Hepatocyte (in vitro differentiated cells): Measurements from ENCODE around the gene WDR4. TPM values are rescaled to one million over a fixed set of nuclear protein-coding genes. Genes with fewer than 3 reads are reported as not detected.

Experiments used
- DNase-seq: peaks from one replicate; pipeline ENCODE4 v3.0.0-alpha.2; 2016; ENCODE audit warnings: low spot score
- H2AFZ ChIP-seq: fragments of 200-600 bp; sonication (generic); 2 replicates; pipeline ENCODE4 v1.6.0; 2016; ENCODE audit warnings: antibody characterized with exemption, mild to moderate bottlenecking
- H3K27ac ChIP-seq: fragments of 200-600 bp; sonication (generic); 2 replicates; pipeline ENCODE4 v1.5.1; 2016; ENCODE audit warnings: mild to moderate bottlenecking
- H3K27me3 ChIP-seq: fragments of 200-600 bp; sonication (generic); 2 replicates; pipeline ENCODE4 v1.6.1; 2016
- H3K36me3 ChIP-seq: fragments of 200-600 bp; sonication (generic); replicated peaks from 2 replicates; pipeline ENCODE4 v1.5.1; 2016; ENCODE audit warnings: low read depth; ENCODE audit not compliant: insufficient read depth
- H3K4me1 ChIP-seq: fragments of 200-600 bp; sonication (generic); 2 replicates; pipeline ENCODE4 v1.5.1; 2016; ENCODE audit warnings: mild to moderate bottlenecking, moderate library complexity; ENCODE audit not compliant: insufficient read depth
- H3K4me2 ChIP-seq: fragments of 200-600 bp; sonication (generic); 2 replicates; pipeline ENCODE4 v1.6.0; 2016
- H3K4me3 ChIP-seq: fragments of 200-600 bp; sonication (generic); 2 replicates; pipeline ENCODE4 v1.5.1; 2016; ENCODE audit warnings: mild to moderate bottlenecking
- H3K79me2 ChIP-seq: fragments of 200-600 bp; sonication (generic); 2 replicates; pipeline ENCODE4 v1.6.0; 2017; ENCODE audit warnings: mild to moderate bottlenecking
- H3K9me2 ChIP-seq: fragments of 200-600 bp; sonication (generic); replicated peaks from 2 replicates; pipeline ENCODE4 v1.6.0; 2017; ENCODE audit warnings: mild to moderate bottlenecking; ENCODE audit not compliant: insufficient read depth
- H3K9me3 ChIP-seq: fragments of 200-600 bp; sonication (generic); 2 replicates; pipeline ENCODE4 v1.5.1; 2016; ENCODE audit warnings: low read depth, mild to moderate bottlenecking
- H4K20me1 ChIP-seq: fragments of 200-600 bp; sonication (generic); 2 replicates; pipeline ENCODE4 v1.6.0; 2016; ENCODE audit warnings: mild to moderate bottlenecking; ENCODE audit not compliant: insufficient read depth, poor library complexity, severe bottlenecking
- CTCF ChIP-seq: fragments of 200-600 bp; sonication (generic); IDR thresholded peaks from 2 replicates; pipeline ENCODE4 v1.5.1; 2016; ENCODE audit warnings: antibody characterized with exemption, mild to moderate bottlenecking; ENCODE audit not compliant: poor library complexity
- EZH2 ChIP-seq: fragments of 200-600 bp; sonication (generic); IDR thresholded peaks from 2 replicates; pipeline ENCODE4 v1.6.1; 2016; ENCODE audit warnings: antibody characterized with exemption, mild to moderate bottlenecking, borderline replicate concordance
- EZH2phosphoT487 ChIP-seq: fragments of 200-600 bp; sonication (generic); IDR thresholded peaks from one replicate; pipeline ENCODE4 v1.6.1; 2018; ENCODE audit warnings: antibody characterized with exemption, mild to moderate bottlenecking, low read depth, moderate library complexity; ENCODE audit not compliant: unreplicated experiment, severe bottlenecking
- WGBS: methylation state at CpG from one replicate; pipeline ENCODE4 v1.1.6; 2016; ENCODE audit warnings: low lambda C conversion rate; ENCODE audit errors: missing lambda C conversion rate; 5-methylcytosine and 5-hydroxymethylcytosine counted together
- polyA plus RNA-seq: library from polyadenylated mRNA; unstranded; fragments of >200 nt; fragmentation: Nextera tagmentation; extraction: Ambion mirVana; gene quantifications from 2 replicates; pipeline ENCODE4 v1.2.1, GENCODE V29; 2016
- total RNA-seq: library from RNA; depleted of rRNA; stranded (reverse); fragments of >200 nt; gene quantifications from 2 replicates; pipeline ENCODE4 v1.2.3, GENCODE V29; 2014

WDR4 gene
- total and polyA plus RNA-seq, 2 experiments from 2014 or later = 6.4 to 11.1 TPM

GRCh38 chr21:42858185-42858847 is 21.0 kb downstream of the WDR4 start:
- H3K36me3 ChIP-seq = no peaks in the 10 kb centered on the region

GRCh38 chr21:42857216-42857615 is 22.1 kb downstream of the WDR4 start:
- Histone ChIP-seq H3K27ac (no peak overlapping the region), H3K9me3 (no peaks in the 10 kb centered on the region), H3K79me2 (no peaks in the 10 kb centered on the region), H4K20me1 (no peaks in the 10 kb centered on the region), H3K9me2 (no peaks in the 10 kb centered on the region), H3K36me3 (no peaks in the 10 kb centered on the region), H3K4me3 (no peak overlapping the region), H3K4me2 (no peak overlapping the region), H3K27me3 (no peaks in the 10 kb centered on the region), H2AFZ (no peak overlapping the region), H3K4me1 (no peaks in the 10 kb centered on the region)
- 95% methylated on average over 11 of the region's 11 CpGs for WGBS
- DNase-seq = no peak
- no peak for TF ChIP-seq CTCF
- no peak for TF ChIP-seq EZH2
- TF ChIP-seq EZH2phosphoT487 = no peak

More at GRCh38 chr21:42858185-42858847, 21.0 kb downstream of the WDR4 start:
- Histone ChIP-seq H3K79me2 (no peaks in the 10 kb centered on the region), H3K27ac (no peak overlapping the region), H3K4me2 (no peak overlapping the region), H3K9me3 (no peaks in the 10 kb centered on the region), H3K4me1 (no peaks in the 10 kb centered on the region), H3K9me2 (no peaks in the 10 kb centered on the region), H2AFZ (no peak overlapping the region), H3K4me3 (no peak overlapping the region), H4K20me1 (no peaks in the 10 kb centered on the region), H3K27me3 (no peaks in the 10 kb centered on the region)
- WGBS = 89% methylated on average over 19 of the region's 19 CpGs
- no peak for TF ChIP-seq EZH2
- no peak for DNase-seq

- no peaks in the 10 kb centered on the region for H3K36me3 ChIP-seq
- no peaks in the 10 kb centered on the region for H3K9me2 ChIP-seq
- H3K9me3 ChIP-seq = no peaks in the 10 kb centered on the region
- H3K4me2 ChIP-seq = no peak overlapping the region
- no peaks in the 10 kb centered on the region for H3K27me3 ChIP-seq
- H3K4me3 ChIP-seq = no peak overlapping the region
- WGBS = 87% methylated on average over 18 of the region's 18 CpGs
- no peak overlapping the region for H2AFZ ChIP-seq
- no peak for DNase-seq
- H3K27ac ChIP-seq = no peak overlapping the region
- H4K20me1 ChIP-seq = no peaks in the 10 kb centered on the region
- TF ChIP-seq EZH2 = no peak
- no peak for TF ChIP-seq CTCF
- TF ChIP-seq EZH2phosphoT487 = no peak
- no peaks in the 10 kb centered on the region for H3K79me2 ChIP-seq
- H3K4me1 ChIP-seq = no peaks in the 10 kb centered on the region
Measured at GRCh38 chr21:42855937-42856335, 23.4 kb downstream of the WDR4 start.

GRCh38 chr21:42855171-42855936 is 24.0 kb downstream of the WDR4 start:
- no peaks in the 10 kb centered on the region for H4K20me1 ChIP-seq
- no peak overlapping the region for H2AFZ ChIP-seq
- H3K4me3 ChIP-seq = no peak overlapping the region
- no peaks in the 10 kb centered on the region for H3K9me2 ChIP-seq
- TF ChIP-seq CTCF = no peak
- TF ChIP-seq EZH2 = no peak
- TF ChIP-seq EZH2phosphoT487 = no peak
- no peaks in the 10 kb centered on the region for H3K36me3 ChIP-seq
- H3K9me3 ChIP-seq = no peaks in the 10 kb centered on the region
- no peaks in the 10 kb centered on the region for H3K27me3 ChIP-seq
- WGBS = 93% methylated on average over 19 of the region's 19 CpGs
- no peak for DNase-seq
- no peak overlapping the region for H3K27ac ChIP-seq
- H3K4me1 ChIP-seq = no peaks in the 10 kb centered on the region
- H3K4me2 ChIP-seq = no peak overlapping the region
- H3K79me2 ChIP-seq = no peaks in the 10 kb centered on the region
